ENCODE results near the gene MAST1.
"Not testable (repeated sequence)": the region's sequence is repeated elsewhere in the genome, so short reads cannot be mapped to it uniquely, and the experiment has no call there.

The MAST1 gene

DNA sequence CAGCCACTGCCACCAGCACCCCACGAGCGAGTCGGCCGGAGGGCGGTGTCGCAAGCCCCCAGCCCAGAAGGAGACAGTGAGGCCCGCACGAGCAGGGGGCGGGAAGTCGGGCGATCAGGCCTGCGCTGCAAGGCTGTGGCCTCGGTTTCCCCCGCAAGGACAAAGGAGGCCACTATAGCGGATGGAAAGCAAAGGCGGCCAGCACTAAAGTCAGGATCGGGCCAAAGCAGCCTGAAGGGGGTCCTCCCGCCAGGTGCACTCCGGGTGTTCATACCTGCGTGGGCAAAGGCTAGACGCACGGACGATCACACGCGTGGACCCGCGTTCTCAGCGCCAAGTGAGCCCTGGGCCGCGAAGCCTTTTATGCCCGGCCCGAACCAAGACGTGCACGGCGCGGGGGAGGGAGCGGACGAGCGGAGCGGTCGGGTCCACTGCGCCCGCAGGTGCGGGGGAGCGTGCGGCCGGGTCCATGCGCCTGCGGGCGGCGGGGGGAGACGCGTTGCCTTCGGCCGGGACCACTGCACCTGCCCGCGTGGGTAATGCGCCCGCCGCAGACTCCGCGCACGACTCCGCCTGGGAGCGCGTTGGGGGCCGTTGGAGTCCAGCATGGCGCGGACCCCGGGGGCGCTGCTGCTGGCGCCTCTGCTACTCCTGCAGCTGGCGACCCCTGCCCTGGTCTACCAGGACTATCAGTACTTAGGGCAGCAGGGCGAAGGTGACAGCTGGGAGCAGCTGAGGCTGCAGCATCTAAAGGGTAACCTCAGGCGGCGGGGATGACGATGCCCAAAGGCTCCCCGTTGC is 36.6 kb upstream of the MAST1 start, which contains the start of the genes PRDX2 and THSD8:
PRDX2 (minus strand) TSS at position 335 of the 801 bp plus-strand sequence. CDS start 539 bp downstream, outside the sequence.
THSD8 (plus strand) TSS at position 604 of the 801 bp plus-strand sequence; CDS start at position 607, 3 bp downstream.
- peak; percentile 69 for DNase-seq

GRCh38 chr19:12802267-12803106 is 35.8 kb upstream of the MAST1 start:
- DNase-seq = no peak

DNA sequence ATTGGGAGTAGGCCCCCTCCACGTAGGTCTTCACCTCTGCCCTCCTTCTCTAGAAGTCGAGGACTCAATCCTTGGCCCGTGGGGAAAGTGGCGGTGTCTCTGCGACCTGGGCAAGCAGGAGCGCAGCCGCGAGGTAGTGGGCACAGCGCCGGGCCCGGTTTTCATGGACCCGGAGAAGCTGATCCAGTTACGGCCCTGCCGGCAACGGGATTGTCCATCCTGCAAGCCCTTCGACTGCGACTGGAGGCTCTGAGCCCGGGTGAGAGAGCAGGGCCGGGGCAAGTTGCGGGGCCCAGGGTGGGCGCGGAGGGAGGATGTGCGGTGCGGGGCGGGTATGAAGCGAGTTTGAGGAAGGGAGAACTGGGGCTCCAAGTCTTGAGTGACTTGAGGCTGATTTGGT is 34.3 kb upstream of the MAST1 start:
- DNase-seq = no peak

DNA sequence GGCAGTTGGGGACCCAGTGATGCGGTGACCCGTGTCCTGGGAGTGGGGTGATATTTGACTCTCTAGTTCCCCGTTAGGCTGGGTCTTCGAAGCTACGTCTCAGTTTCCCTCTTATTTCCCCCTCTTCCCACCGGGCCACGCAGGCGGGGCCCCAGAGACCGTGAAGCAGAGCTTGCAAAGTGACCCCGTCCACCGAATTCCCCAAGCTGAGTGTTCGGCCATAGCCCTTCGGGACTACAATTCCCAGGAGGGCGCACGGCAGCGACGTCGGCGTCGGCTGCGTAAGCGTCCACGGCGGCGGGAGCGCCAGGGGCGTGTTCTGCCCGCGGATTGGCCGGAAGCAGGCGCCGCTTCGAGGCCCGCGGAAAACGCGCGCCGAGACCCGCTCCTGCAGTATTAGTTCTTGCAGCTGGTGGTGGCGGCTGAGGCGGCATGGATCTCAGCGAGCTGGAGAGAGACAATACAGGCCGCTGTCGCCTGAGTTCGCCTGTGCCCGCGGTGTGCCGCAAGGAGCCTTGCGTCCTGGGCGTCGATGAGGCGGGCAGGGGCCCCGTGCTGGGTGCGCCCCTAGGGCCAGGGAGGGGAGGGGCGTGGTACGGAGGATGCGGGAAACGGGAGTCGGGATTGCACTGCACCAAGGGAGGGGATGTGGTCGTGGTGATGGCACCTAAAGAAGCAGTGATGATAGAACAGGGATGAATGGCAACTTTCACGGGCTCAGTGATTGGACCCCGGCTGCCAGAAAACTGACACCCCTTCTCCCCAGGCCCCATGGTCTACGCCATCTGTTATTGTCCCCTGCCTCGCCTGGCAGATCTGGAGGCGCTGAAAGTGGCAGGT is 31.9 kb upstream of the MAST1 start, which contains the start of gene RNASEH2A:
RNASEH2A (plus strand) TSS at position 343 of the 840 bp plus-strand sequence; CDS start at position 433, 90 bp downstream.
- DNase-seq = peak; percentile 88

- DNase-seq = no peak
Measured at GRCh38 chr19:12815088-12815487, 23.2 kb upstream of the MAST1 start.

DNA sequence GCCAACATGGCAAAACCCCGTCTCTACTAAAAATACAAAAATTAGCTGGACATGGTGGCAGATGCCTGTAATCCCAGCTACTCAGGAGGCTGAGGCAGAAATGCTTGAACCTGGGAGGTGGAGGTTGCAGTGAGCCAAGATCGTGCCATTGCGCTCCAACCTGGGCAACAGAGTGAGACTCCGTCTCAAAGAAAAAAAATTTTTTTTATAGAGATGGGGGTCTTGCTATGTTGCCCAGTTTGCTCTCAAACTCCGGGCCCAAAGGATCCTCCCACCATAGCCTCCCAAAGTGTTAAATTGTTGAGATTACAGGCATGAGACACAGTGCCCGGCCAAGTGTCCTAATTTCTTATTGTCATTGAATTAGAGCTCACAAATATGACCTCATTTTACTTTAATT is 21.1 kb upstream of the MAST1 start:
- not testable (repeated sequence) for DNase-seq

- DNase-seq = not testable (repeated sequence)
Measured at GRCh38 chr19:12817810-12818209, 20.5 kb upstream of the MAST1 start.

DNA sequence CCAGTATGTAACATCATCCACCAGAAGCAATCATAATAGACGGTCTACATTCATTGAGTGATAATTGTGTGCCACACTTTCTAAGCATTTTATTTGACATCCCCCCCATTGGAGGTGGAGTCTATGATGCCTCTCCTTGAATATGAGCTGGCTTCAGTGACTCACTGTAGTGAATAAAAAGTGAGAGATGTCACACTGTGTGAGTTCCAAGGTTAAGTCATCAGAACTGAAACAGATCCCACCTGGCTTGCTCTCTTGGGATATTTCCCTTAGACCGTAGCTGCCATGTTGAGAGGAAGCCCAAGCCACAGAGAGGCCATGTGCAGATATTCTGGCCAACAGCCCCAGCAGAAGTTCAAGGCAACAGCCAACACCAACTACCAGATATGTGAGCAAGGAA is 16.6 kb upstream of the MAST1 start:
- DNase-seq = no peak

GRCh38 chr19:12825254-12826131 is 12.8 kb upstream of the MAST1 start:
- peak; percentile 46 for DNase-seq

GRCh38 chr19:12828494-12828893 is 9.8 kb upstream of the MAST1 start:
- DNase-seq = no peak

DNA sequence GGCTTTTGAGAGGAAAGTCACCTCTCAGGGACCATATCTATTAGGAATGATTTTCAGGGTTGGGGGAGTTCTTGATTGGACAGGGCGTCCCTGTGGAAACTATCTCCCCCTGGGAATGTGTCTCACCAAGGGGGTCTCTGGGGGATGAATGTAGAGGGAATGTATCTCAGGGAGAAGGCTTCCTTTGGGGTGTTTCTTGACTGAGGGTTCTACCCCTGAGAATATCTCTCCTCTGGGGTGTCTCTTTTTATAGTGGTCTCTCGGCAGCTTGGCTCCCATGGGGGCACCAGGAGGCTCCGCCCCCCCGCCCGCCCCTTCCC is 4.9 kb upstream of the MAST1 start:
- DNase-seq = no peak

DNA sequence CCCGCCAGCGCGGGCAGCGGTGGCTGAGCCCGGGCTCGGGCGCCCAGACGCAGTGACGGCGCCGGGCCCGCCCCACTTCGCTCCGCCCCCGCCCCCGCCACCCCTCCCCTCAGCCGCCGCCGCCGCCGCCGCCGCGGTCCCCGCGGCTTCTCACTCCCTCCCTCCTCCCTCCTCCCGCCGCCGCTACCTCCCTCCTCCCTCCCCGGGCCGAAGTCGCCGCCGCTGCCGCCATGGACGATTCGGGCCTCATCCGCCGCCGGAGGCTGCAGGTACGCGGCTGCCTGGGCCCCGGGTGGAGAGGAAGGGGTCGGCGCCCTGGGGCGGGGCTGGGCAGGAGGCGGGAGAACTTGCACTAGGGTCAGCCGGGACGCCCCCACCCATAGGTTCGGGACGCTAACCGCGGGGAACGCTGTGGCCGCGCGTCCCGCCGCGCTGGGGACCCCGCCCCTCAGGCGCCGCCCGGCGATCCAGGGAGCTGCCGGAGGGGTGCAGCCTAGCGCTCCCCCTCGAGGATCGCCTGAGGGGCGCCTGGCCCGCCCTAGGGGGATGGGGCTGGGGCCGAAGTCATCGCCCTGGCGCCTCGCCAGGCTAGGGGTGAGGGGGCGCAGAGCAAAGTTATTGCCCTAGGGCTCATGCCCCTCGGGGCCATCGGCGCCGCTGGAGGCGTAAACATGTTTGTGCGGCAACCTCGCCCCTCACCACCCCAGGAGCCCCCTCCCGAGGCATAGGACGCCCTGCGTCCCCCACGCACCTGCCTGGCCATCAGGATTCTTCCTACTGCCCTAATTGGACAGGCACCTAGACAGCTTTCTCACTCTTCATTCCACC is 4.4 kb upstream of the MAST1 start:
- no peak for DNase-seq

DNA sequence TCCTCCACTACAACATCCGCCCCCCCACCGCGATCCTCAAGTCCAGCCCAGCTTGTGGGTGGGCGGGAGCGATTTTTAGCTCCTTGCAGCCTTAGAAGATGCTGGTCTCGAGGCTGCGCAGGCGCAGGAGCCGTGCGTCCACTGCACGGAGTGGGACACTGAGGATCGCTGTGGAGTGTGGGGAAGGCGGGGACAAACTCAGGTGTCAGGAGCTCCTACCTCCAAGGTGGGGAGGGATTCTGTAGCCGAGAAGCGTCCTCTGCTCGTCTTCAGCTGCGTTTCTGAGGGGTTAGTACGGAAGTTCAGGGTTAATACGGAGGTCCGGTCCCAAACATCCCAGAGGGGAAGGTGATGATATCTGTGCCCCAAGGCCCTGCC is 3.8 kb upstream of the MAST1 start, which contains the start of gene RTBDN:
RTBDN (minus strand) TSS at position 14 of the 378 bp plus-strand sequence. CDS start 4,600 bp downstream, outside the sequence.
- no peak for DNase-seq

- DNase-seq = no peak
Measured at GRCh38 chr19:12834976-12835757, 3.1 kb upstream of the MAST1 start.

GRCh38 chr19:12836529-12836863 is 1.8 kb upstream of the MAST1 start:
- no peak for DNase-seq

DNA sequence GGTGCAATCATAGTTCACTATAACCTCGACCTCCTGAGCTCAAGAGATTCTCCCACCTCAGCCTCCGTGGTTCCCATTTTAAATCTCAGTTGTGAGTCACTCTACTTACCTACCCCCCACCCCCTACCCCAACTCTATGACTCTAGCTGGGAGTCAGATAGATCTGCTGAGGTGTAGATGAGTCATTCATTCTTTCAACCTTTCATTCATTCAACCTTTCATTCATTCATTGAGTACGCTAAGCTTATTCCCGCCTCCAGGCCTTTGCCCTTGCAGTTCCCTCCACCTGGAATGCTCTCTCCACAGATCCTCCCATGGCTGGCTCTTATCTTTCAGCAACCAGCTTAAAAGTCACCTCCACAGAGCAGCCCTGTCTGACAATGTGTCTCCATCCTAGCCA is 1.1 kb upstream of the MAST1 start:
- DNase-seq = no peak

DNA sequence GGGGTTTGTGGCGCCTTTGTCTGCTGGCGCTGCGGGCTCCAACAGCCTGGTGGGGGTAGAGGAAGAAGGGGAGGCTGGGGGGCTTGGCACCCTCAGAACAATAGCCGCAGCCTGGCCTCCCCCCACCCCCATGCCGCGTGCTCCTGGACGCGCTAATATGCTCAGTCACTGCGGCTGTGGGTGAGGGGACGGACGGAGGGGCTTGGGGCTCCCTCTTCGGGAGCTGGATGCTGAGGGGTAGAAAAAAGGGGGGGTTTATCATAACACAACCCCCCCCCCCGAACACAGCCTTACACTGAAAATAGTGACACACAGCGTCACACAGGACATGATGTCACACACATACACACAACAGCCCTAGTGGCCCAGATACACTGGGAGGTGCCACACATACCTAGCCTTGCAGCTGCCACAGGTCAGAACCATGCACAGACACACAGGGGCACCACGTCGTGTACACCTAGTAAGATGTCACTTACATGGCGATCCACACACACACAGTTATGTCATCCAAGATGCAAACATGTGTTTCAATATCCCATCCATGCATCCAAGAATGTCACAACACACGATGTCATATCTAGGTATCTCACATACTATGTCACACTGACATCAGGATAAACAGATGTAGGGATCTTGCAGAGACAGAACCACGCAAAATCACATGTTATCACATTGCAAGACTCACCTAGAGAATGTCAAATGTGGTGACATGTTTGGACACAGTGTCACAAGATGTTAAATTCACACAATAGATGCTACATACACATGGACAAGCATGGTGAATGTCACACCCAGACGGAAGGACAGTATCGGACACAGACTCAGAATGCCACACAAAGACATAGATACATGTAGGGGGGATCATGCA is 806 bp downstream of the MAST1 start:
- DNase-seq = no peak

- DNase-seq = peak; percentile 72
Measured at GRCh38 chr19:12840091-12841079, 2.1 kb downstream of the MAST1 start.
